GM10248 (cell line): ENCODE results near the gene KRTAP9-8.
"Not testable (repeated sequence)": the region's sequence is repeated elsewhere in the genome, so short reads cannot be mapped to it uniquely, and the experiment has no call there.

Source experiments
- CTCF ChIA-PET: fragments of 300-600 bp; sonication (Branson Sonifier 250); formaldehyde crosslinking; extraction: SDS; loops from one replicate; lab custom pipeline; 2021; ENCODE audit warnings: antibody characterized with exemption; lab: Yijun Ruan, JAX
- POLR2A ChIA-PET: fragments of 350-650 bp; sonication (Branson Sonifier 250); formaldehyde crosslinking; extraction: SDS; loops from one replicate; lab custom pipeline; 2020; ENCODE audit warnings: antibody characterized with exemption; lab: Yijun Ruan, JAX
- DNase-seq: peaks from one replicate; pipeline ENCODE4 v3.0.0; 2012; ENCODE audit errors: extremely low spot score
- CTCF ChIP-seq: IDR thresholded peaks from 2 replicates; pipeline ENCODE4 v1.5.1; 2012; ENCODE audit warnings: mild to moderate bottlenecking, low read depth; ENCODE audit errors: extremely low read depth, missing control alignments, control extremely low read depth

The KRTAP9-8 gene

GRCh38 chr17:41237949-41238437 lies at the start of gene KRTAP9-8:
KRTAP9-8 (plus strand) TSS chr17:41237999; CDS start chr17:41238052, 53 bp downstream.
- DNase-seq, CTCF ChIA-PET, POLR2A ChIA-PET: not testable (repeated sequence)

- CTCF ChIA-PET, DNase-seq, POLR2A ChIA-PET: not testable (repeated sequence)
Observed at GRCh38 chr17:41189837-41190318, 47.9 kb upstream of the KRTAP9-8 start, which contains the start of gene KRTAP9-1. KRTAP9-1 (plus strand) TSS chr17:41189887; CDS start chr17:41189887, 0 bp downstream.

GRCh38 chr17:41190328-41190727 lies 47.5 kb upstream of the KRTAP9-8 start:
- no peak for DNase-seq
- CTCF ChIA-PET, result no interaction called here
- POLR2A ChIA-PET, result no interaction called here
- no peak for TF ChIP-seq CTCF

- CTCF ChIA-PET, result no interaction called here
- POLR2A ChIA-PET, result no interaction called here
- no peak for TF ChIP-seq CTCF
- DNase-seq, result no peak
Observed at GRCh38 chr17:41196068-41196467, 41.7 kb upstream of the KRTAP9-8 start.

GRCh38 chr17:41199421-41200078 lies 38.2 kb upstream of the KRTAP9-8 start:
- no peak for TF ChIP-seq CTCF
- no peak for DNase-seq
- POLR2A ChIA-PET, result no interaction called here
- CTCF ChIA-PET, result no interaction called here

GRCh38 chr17:41211845-41212466 lies 25.8 kb upstream of the KRTAP9-8 start:
- no peak for DNase-seq
- ChIA-PET CTCF (no interaction called here), POLR2A (no interaction called here)
- no peak for TF ChIP-seq CTCF

GRCh38 chr17:41212524-41213169 lies 25.2 kb upstream of the KRTAP9-8 start:
- POLR2A ChIA-PET, result interaction anchor here (0.7 kb wide), 1 partner anchor 18 kb away, joined by 7 read pairs; no protein-coding TSS in a partner anchor
- no peak for DNase-seq
- CTCF ChIA-PET, result no interaction called here
- TF ChIP-seq CTCF, result no peak
